Transverse colon (tissue), 4 donors: Measurements from ENCODE around the gene CACNA2D2. TPM values are rescaled to one million over a fixed set of nuclear protein-coding genes. Genes with fewer than 3 reads are reported as not detected.

Source experiments
- DNase-seq: peaks from one replicate; pipeline ENCODE4 v3.0.0-alpha.2; 2019
- H3K27ac ChIP-seq, 4 donors: fragments of 200-600 bp; sonication (generic); 2 replicates each; pipeline ENCODE4 v1.5.1; 2016 to 2018; ENCODE audit warnings: inconsistent platforms in 4 of 4
- H3K27me3 ChIP-seq: fragments of 200-600 bp; sonication (generic); 2 replicates; pipeline ENCODE4 v1.5.1; 2017; ENCODE audit warnings: inconsistent platforms
- H3K36me3 ChIP-seq, 4 donors: fragments of 200-600 bp; sonication (generic); 2 replicates each; pipeline ENCODE4 v1.5.1; 2017 to 2019; ENCODE audit warnings: inconsistent platforms in 4 of 4
- H3K4me1 ChIP-seq, 4 donors: fragments of 200-600 bp; sonication (generic); 2 replicates each; pipeline ENCODE4 v1.5.1; 2017 to 2020; ENCODE audit warnings: inconsistent platforms in 4 of 4
- H3K4me3 ChIP-seq, 4 donors: fragments of 200-600 bp; sonication (generic); 1 replicate in 1 of 4; 2 replicates in 3 of 4; pipeline versions ENCODE4 v1.5.1 to v1.6.1; 2017 to 2019; ENCODE audit warnings: inconsistent platforms in 4 of 4
- H3K9me3 ChIP-seq, 2 donors: fragments of 200-600 bp; sonication (generic); 2 replicates each; pipeline ENCODE4 v1.5.1; 2017 to 2019; ENCODE audit warnings: inconsistent platforms in 2 of 2
- CTCF ChIP-seq, 5 experiments: fragments of 200-600 bp in 3 of 5; fragments of 450-650 bp in 2 of 5; sonication (generic) in 3 of 5; IDR thresholded peaks; 1 replicate in 2 of 5; 2 replicates in 3 of 5; pipeline ENCODE4 v1.5.1; 2016 to 2017; ENCODE audit warnings: antibody characterized with exemption in 5 of 5, inconsistent platforms in 3 of 5, mild to moderate bottlenecking in 2 of 5, moderate library complexity in 1 of 5
- EP300 ChIP-seq: sonication (generic); formaldehyde crosslinking; IDR thresholded peaks from one replicate; pipeline ENCODE4 v1.6.1; 2017; ENCODE audit warnings: antibody characterized with exemption, low read depth
- POLR2A ChIP-seq: fragments of 450-650 bp; IDR thresholded peaks from one replicate; pipeline ENCODE4 v1.6.1; 2016; ENCODE audit warnings: antibody characterized with exemption, mild to moderate bottlenecking, moderate library complexity
- POLR2AphosphoS5 ChIP-seq, 3 donors: sonication (generic); formaldehyde crosslinking; IDR thresholded peaks; one replicate each; pipeline ENCODE4 v1.6.1; 2016; ENCODE audit warnings: antibody characterized with exemption in 3 of 3
- WGBS, 2 donors: methylation state at CpG; one replicate each; pipeline ENCODE4 v1.1.5; 2018; ENCODE audit warnings: low coverage in 1 of 2; 5-methylcytosine and 5-hydroxymethylcytosine counted together
- in situ Hi-C, 4 donors: fragments of 200-750 bp; cut with MboI; loops; one replicate each; pipeline versions ENCODE4 v1.15.0 to v1.15.1; 2017; ENCODE audit warnings: low sequenced_read_pairs in 3 of 4, low pct_ligation_motif_present in 1 of 4, low pct_unique_long_range_greater_than_20kb in 1 of 4
- intact Hi-C: fragments of 100-400 bp; cut with DNase I; formaldehyde crosslinking; loops from one replicate; pipeline ENCODE4 v1.15.1; 2023; ENCODE audit warnings: low total_unique reads
- total RNA-seq, 4 donors: library from RNA; depleted of rRNA; stranded (reverse); fragments of >200 nt; gene quantifications; one replicate each; pipeline ENCODE4 v1.1.0, GENCODE V29; 2016

Gene CACNA2D2
- total RNA-seq, 4 donors from 2014 or later: 0.48 to 2.2 (median 0.87) TPM

- H3K36me3 ChIP-seq: no peaks in the 10 kb centered on the region
- no peaks in the 10 kb centered on the region for H3K4me1 ChIP-seq
- WGBS, 2 donors: 57 to 82% methylated on average over 1 to 4 of the region's 4 CpGs
- TF ChIP-seq EP300 (no peak), CTCF (IDR thresholded peaks at IDR 0.05) (no peak), POLR2AphosphoS5 (IDR thresholded peaks at IDR 0.05) (no peak), POLR2A (no peak)
- intact Hi-C loops: no loop called here
- H3K27me3 ChIP-seq: no peaks in the 10 kb centered on the region
- no peak overlapping the region for H3K4me3 ChIP-seq
- DNase-seq: no peak
- no peak overlapping the region for H3K27ac ChIP-seq
- in situ Hi-C loops: no loop called here
- no peaks in the 10 kb centered on the region for H3K9me3 ChIP-seq
These were observed 23.9 kb downstream of the CACNA2D2 start for GRCh38 chr3:50479523-50479922.

- DNase-seq: no peak
- Histone ChIP-seq H3K9me3 (no peaks in the 10 kb centered on the region), H3K36me3 (no peaks in the 10 kb centered on the region), H3K27me3 (no peaks in the 10 kb centered on the region), H3K27ac (no peak overlapping the region), H3K4me1 (no peaks in the 10 kb centered on the region), H3K4me3 (no peak overlapping the region)
- TF ChIP-seq POLR2AphosphoS5 (IDR thresholded peaks at IDR 0.05) (no peak), POLR2A (no peak), EP300 (no peak), CTCF (IDR thresholded peaks at IDR 0.05) (no peak)
- in situ Hi-C loops: no loop called here
- 89 to 91% methylated on average over 2 of the region's 2 CpGs for WGBS, 2 donors
- intact Hi-C loops: no loop called here
These were observed 24.7 kb downstream of the CACNA2D2 start for GRCh38 chr3:50478671-50479260.

GRCh38 chr3:50478051-50478450 is 25.4 kb downstream of the CACNA2D2 start:
- intact Hi-C loops: no loop called here
- in situ Hi-C loops: no loop called here
- Histone ChIP-seq H3K9me3 (no peaks in the 10 kb centered on the region), H3K27ac (no peak overlapping the region), H3K36me3 (no peaks in the 10 kb centered on the region), H3K4me3 (no peak overlapping the region), H3K27me3 (no peaks in the 10 kb centered on the region), H3K4me1 (no peaks in the 10 kb centered on the region)
- 57 to 90% methylated on average over 1 to 7 of the region's 7 CpGs for WGBS, 2 donors
- no peak for DNase-seq
- TF ChIP-seq POLR2AphosphoS5 (IDR thresholded peaks at IDR 0.05) (no peak), POLR2A (no peak), CTCF (IDR thresholded peaks at IDR 0.05) (no peak), EP300 (no peak)

- intact Hi-C loops (no loop called here), in situ Hi-C loops (no loop called here)
- H3K27me3 ChIP-seq: no peaks in the 10 kb centered on the region
- H3K4me3 ChIP-seq: no peak overlapping the region
- no peaks in the 10 kb centered on the region for H3K9me3 ChIP-seq
- no peak for DNase-seq
- no peaks in the 10 kb centered on the region for H3K36me3 ChIP-seq
- TF ChIP-seq POLR2A (no peak), POLR2AphosphoS5 (IDR thresholded peaks at IDR 0.05) (no peak), CTCF (IDR thresholded peaks at IDR 0.05) (no peak), EP300 (no peak)
- H3K4me1 ChIP-seq: no peaks in the 10 kb centered on the region
- H3K27ac ChIP-seq: no peak overlapping the region
- WGBS, 2 donors: 89 to 91% methylated on average over 6 to 12 of the region's 12 CpGs
These were observed 28.1 kb downstream of the CACNA2D2 start for GRCh38 chr3:50475348-50475747.
